Calu3 (cell line): ENCODE measurements around the gene SKA1. TPM values are rescaled to one million over a fixed set of nuclear protein-coding genes. Genes with fewer than 3 reads are reported as not detected.

Source experiments
- BruUV-seq: library from RNA; stranded (reverse); fragments of 400-500 nt; replicated peaks from 2 replicates; lab custom pipeline; 2021; lab: Mats Ljungman, UMichigan
- CTCF ChIA-PET: fragments of 300-600 bp; sonication (Branson Sonifier 250); formaldehyde crosslinking; loops from one replicate; lab custom pipeline; 2022; ENCODE audit warnings: antibody characterized with exemption; lab: Charles Lee
- DNase-seq: peaks from one replicate; pipeline ENCODE4 v3.0.0; 2022
- H3K27ac Mint-ChIP-seq: one replicate; pipeline ENCODE4 v1.8.0; 2022; ENCODE audit warnings: mixed read lengths; ENCODE audit not compliant: unreplicated experiment
- H3K27me3 Mint-ChIP-seq: one replicate; pipeline ENCODE4 v1.8.0; 2022; ENCODE audit warnings: mixed read lengths; ENCODE audit not compliant: unreplicated experiment
- H3K36me3 Mint-ChIP-seq: one replicate; pipeline ENCODE4 v1.8.0; 2022; ENCODE audit warnings: mild to moderate bottlenecking, moderate library complexity, mixed read lengths; ENCODE audit not compliant: insufficient read depth, unreplicated experiment
- H3K4me1 Mint-ChIP-seq: one replicate; pipeline ENCODE4 v1.8.0; 2022; ENCODE audit warnings: mild to moderate bottlenecking, low read depth, mixed read lengths; ENCODE audit not compliant: unreplicated experiment
- H3K4me3 Mint-ChIP-seq: one replicate; pipeline ENCODE4 v1.8.0; 2022; ENCODE audit warnings: mild to moderate bottlenecking, low read depth, moderate library complexity, mixed read lengths; ENCODE audit not compliant: unreplicated experiment
- H3K9me3 Mint-ChIP-seq: one replicate; pipeline ENCODE4 v1.8.0; 2022; ENCODE audit warnings: low read depth, mixed read lengths; ENCODE audit not compliant: unreplicated experiment
- intact Hi-C: fragments of 100-400 bp; cut with micrococcal nuclease; formaldehyde crosslinking; loops from one replicate; pipeline ENCODE4 v1.10.0; 2022; ENCODE audit not compliant: unreplicated experiment
- total RNA-seq: library from RNA; stranded (reverse); gene quantifications from 2 replicates; pipeline ENCODE4 v1.2.3, GENCODE V29; 2022
- TF ChIP-seq, protein P1 (sequence below): fragments of 200-600 bp; IDR thresholded peaks from one replicate; pipeline ENCODE4 v1.8.0; 2022; ENCODE audit warnings: antibody characterized with exemption; ENCODE audit not compliant: unreplicated experiment

Gene SKA1
- total RNA-seq, 1 experiment from 2014 or later, result 22.5 TPM

DNA sequence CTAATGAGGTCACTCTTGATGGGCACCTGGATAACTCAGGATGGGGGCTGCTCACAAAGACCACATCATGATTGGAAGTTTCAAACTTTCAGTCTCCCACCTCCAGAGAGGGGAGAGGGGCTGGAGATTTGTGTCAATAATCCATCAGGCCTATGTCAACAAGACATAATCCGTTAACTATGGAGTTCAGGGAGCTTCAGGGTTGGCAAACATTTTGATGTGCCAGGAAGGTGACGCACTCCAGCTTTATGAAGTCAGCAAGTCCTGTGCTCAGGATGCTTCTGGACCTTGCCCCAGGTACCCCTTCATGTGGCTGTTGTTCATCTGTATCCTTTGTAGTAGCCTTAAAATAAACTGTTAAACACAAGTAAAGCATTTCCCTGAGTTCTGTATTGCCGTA lies 19.0 kb downstream of the SKA1 start:
- BruUV-seq, result no TSS peak
- intact Hi-C loops, result no loop called here
- Mint-ChIP-seq H3K9me3 (no peaks in the 10 kb centered on the region), H3K27me3 (no peaks in the 10 kb centered on the region), H3K4me3 (no peak overlapping the region), H3K27ac (no peak overlapping the region), H3K36me3 (no peaks in the 10 kb centered on the region), H3K4me1 (no peaks in the 10 kb centered on the region)
- TF ChIP-seq, protein P1, sequence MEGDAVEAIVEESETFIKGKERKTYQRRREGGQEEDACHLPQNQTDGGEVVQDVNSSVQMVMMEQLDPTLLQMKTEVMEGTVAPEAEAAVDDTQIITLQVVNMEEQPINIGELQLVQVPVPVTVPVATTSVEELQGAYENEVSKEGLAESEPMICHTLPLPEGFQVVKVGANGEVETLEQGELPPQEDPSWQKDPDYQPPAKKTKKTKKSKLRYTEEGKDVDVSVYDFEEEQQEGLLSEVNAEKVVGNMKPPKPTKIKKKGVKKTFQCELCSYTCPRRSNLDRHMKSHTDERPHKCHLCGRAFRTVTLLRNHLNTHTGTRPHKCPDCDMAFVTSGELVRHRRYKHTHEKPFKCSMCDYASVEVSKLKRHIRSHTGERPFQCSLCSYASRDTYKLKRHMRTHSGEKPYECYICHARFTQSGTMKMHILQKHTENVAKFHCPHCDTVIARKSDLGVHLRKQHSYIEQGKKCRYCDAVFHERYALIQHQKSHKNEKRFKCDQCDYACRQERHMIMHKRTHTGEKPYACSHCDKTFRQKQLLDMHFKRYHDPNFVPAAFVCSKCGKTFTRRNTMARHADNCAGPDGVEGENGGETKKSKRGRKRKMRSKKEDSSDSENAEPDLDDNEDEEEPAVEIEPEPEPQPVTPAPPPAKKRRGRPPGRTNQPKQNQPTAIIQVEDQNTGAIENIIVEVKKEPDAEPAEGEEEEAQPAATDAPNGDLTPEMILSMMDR, result no peak
- DNase-seq, result no peak
- CTCF ChIA-PET, result no interaction called here

GRCh38 chr18:50395093-50395492 lies 20.2 kb downstream of the SKA1 start:
- BruUV-seq, result no TSS peak
- H3K36me3 Mint-ChIP-seq, result no peaks in the 10 kb centered on the region
- no peak overlapping the region for H3K4me3 Mint-ChIP-seq
- intact Hi-C loops, result no loop called here
- CTCF ChIA-PET, result no interaction called here
- H3K27ac Mint-ChIP-seq, result no peak overlapping the region
- DNase-seq, result no peak
- H3K9me3 Mint-ChIP-seq, result no peaks in the 10 kb centered on the region
- no peaks in the 10 kb centered on the region for H3K27me3 Mint-ChIP-seq
- no peaks in the 10 kb centered on the region for H3K4me1 Mint-ChIP-seq
- TF ChIP-seq, protein P1, result no peak

GRCh38 chr18:50396005-50396660 lies 21.3 kb downstream of the SKA1 start:
- Mint-ChIP-seq H3K27ac (no peak overlapping the region), H3K4me3 (no peak overlapping the region), H3K36me3 (no peaks in the 10 kb centered on the region), H3K27me3 (no peaks in the 10 kb centered on the region), H3K4me1 (no peaks in the 10 kb centered on the region), H3K9me3 (no peaks in the 10 kb centered on the region)
- intact Hi-C loops, result no loop called here
- no peak for DNase-seq
- CTCF ChIA-PET, result no interaction called here
- TF ChIP-seq, protein P1, result no peak
- no TSS peak for BruUV-seq

GRCh38 chr18:50397023-50397422 lies 22.2 kb downstream of the SKA1 start:
- TF ChIP-seq, protein P1, result no peak
- no TSS peak for BruUV-seq
- Mint-ChIP-seq H3K27me3 (peaks cover 2% of the 10 kb centered on the region), H3K36me3 (no peaks in the 10 kb centered on the region), H3K9me3 (no peaks in the 10 kb centered on the region), H3K4me3 (no peak overlapping the region), H3K27ac (no peak overlapping the region), H3K4me1 (no peaks in the 10 kb centered on the region)
- no peak for DNase-seq
- intact Hi-C loops, result no loop called here
- CTCF ChIA-PET, result no interaction called here
